HEK293T (cell line): ENCODE measurements around the gene KRTAP10-7.
"Not testable (repeated sequence)": the region's sequence is repeated elsewhere in the genome, so short reads cannot be mapped to it uniquely, and the experiment has no call there.

Experiments
- ARNT ChIP-seq: fragments of 450-650 bp; IDR thresholded peaks from 2 replicates; pipeline ENCODE4 v1.6.1; 2017; ENCODE audit warnings: mild to moderate bottlenecking
- BHLHE40 ChIP-seq: fragments of 450-650 bp; IDR thresholded peaks from 2 replicates; pipeline ENCODE4 v1.6.1; 2016; ENCODE audit warnings: mild to moderate bottlenecking, moderate library complexity, borderline replicate concordance
- CTBP1 ChIP-seq: fragments of 450-650 bp; IDR thresholded peaks from 2 replicates; pipeline ENCODE4 v1.6.1; 2016; ENCODE audit warnings: borderline replicate concordance
- FOXA1 ChIP-seq: fragments of 450-650 bp; IDR thresholded peaks from 2 replicates; pipeline ENCODE4 v1.6.1; 2016; ENCODE audit warnings: mild to moderate bottlenecking
- FOXM1 ChIP-seq: fragments of 450-650 bp; IDR thresholded peaks from 2 replicates; pipeline ENCODE4 v1.6.1; 2017; ENCODE audit warnings: mild to moderate bottlenecking, borderline replicate concordance
- HDGF ChIP-seq: fragments of 450-650 bp; IDR thresholded peaks from 2 replicates; pipeline ENCODE4 v1.6.1; 2017; ENCODE audit warnings: antibody characterized with exemption, borderline replicate concordance
- LEF1 ChIP-seq: fragments of 450-650 bp; IDR thresholded peaks from 2 replicates; pipeline ENCODE4 v1.6.1; 2017; ENCODE audit warnings: mild to moderate bottlenecking, borderline replicate concordance
- NFRKB ChIP-seq: fragments of 450-650 bp; IDR thresholded peaks from 2 replicates; pipeline ENCODE4 v1.6.1; 2016; ENCODE audit warnings: mild to moderate bottlenecking, moderate library complexity
- SP1 ChIP-seq: fragments of 450-650 bp; IDR thresholded peaks from 2 replicates; pipeline ENCODE4 v1.6.1; 2017
- SUZ12 ChIP-seq: fragments of 450-650 bp; IDR thresholded peaks from 2 replicates; pipeline ENCODE4 v1.6.1; 2016; ENCODE audit warnings: mild to moderate bottlenecking

DNA sequence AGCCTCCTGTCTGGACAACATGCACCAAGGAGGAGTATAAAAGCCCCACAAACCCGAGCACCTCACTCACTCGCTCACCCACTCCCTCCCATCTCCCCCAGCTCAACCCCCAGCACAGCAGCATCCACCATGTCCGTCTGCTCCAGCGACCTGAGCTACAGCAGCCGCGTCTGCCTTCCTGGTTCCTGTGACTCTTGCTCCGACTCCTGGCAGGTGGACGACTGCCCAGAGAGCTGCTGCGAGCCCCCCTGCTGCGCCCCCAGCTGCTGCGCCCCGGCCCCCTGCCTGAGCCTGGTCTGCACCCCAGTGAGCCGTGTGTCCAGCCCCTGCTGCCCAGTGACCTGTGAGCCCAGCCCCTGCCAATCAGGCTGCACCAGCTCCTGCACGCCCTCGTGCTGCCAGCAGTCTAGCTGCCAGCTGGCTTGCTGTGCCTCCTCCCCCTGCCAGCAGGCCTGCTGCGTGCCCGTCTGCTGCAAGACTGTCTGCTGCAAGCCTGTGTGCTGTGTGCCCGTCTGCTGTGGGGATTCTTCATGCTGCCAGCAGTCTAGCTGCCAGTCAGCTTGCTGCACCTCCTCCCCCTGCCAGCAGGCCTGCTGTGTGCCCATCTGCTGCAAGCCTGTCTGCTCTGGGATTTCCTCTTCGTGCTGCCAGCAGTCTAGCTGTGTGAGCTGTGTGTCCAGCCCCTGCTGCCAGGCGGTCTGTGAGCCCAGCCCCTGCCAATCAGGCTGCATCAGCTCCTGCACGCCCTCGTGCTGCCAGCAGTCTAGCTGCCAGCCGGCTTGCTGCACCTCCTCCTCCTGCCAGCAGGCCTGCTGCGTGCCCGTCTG lies 26.6 kb upstream of the KRTAP10-7 start, which contains the start of gene KRTAP10-4:
- not testable (repeated sequence) for TF ChIP-seq FOXA1, SP1, CTBP1, LEF1, ARNT, NFRKB, HDGF, FOXM1, SUZ12, BHLHE40
